ENCODE data around the gene GAPDH. TPM values are rescaled to one million over a fixed set of nuclear protein-coding genes. Genes with fewer than 3 reads are reported as not detected.
A peak's percentile ranks its signal among the peaks of the same experiment; 100 is the strongest.
"Not testable (repeated sequence)": the region's sequence is repeated elsewhere in the genome, so short reads cannot be mapped to it uniquely, and the experiment has no call there.

GAPDH gene
- total RNA-seq (2014; rRNA removed; shearing (Covaris generic)), result 6,920 and 8,270 TPM in 2 replicates

GRCh38 chr12:6533923-6534694 lies at the start of gene GAPDH:
Gene GAPDH (plus strand): TSS chr12:6534517. CDS start chr12:6534833, 316 bp downstream.
- peaks cover 56% of the 10 kb centered on the region for H3K36me3 ChIP-seq (replicated peaks; ENCODE audit: control insufficient read depth, insufficient read depth, low read length)
- H3K4me3 ChIP-seq (ENCODE audit: insufficient read depth, low read depth, low read length), result peak within 1 kb of the TSS; percentile 100
- no peaks in the 10 kb centered on the region for H3K27me3 ChIP-seq (ENCODE audit: control insufficient read depth, insufficient read depth, low read length)
- DNase-seq, result peak; percentile 97

GRCh38 chr12:6488240-6488639 lies 46.1 kb upstream of the GAPDH start:
- Histone ChIP-seq H3K27me3 (ENCODE audit: control insufficient read depth, insufficient read depth, low read length) (no peaks in the 10 kb centered on the region), H3K36me3 (replicated peaks; ENCODE audit: control insufficient read depth, insufficient read depth, low read length) (peaks cover 7% of the 10 kb centered on the region), H3K4me3 (ENCODE audit: insufficient read depth, low read depth, low read length) (no peak overlapping the region)
- DNase-seq, result no peak

GRCh38 chr12:6489449-6489848 lies 44.9 kb upstream of the GAPDH start:
- Histone ChIP-seq H3K4me3 (ENCODE audit: insufficient read depth, low read depth, low read length) (no peak overlapping the region), H3K36me3 (replicated peaks; ENCODE audit: control insufficient read depth, insufficient read depth, low read length) (peaks cover 7% of the 10 kb centered on the region), H3K27me3 (ENCODE audit: control insufficient read depth, insufficient read depth, low read length) (no peaks in the 10 kb centered on the region)
- DNase-seq, result no peak

- not testable (repeated sequence) for H3K4me3 ChIP-seq (ENCODE audit: insufficient read depth, low read depth, low read length); H3K27me3 ChIP-seq (ENCODE audit: control insufficient read depth, insufficient read depth, low read length); DNase-seq
- peaks cover 14% of the 10 kb centered on the region for H3K36me3 ChIP-seq (replicated peaks; ENCODE audit: control insufficient read depth, insufficient read depth, low read length)
Measured at GRCh38 chr12:6490673-6491072, 43.6 kb upstream of the GAPDH start.

GRCh38 chr12:6492838-6493496 lies 41.4 kb upstream of the GAPDH start, which contains the start of gene MRPL51:
Gene MRPL51 (minus strand): TSS chr12:6493262. CDS start chr12:6493136, 126 bp downstream.
- DNase-seq, result peak; percentile 97
- H3K36me3 ChIP-seq (replicated peaks; ENCODE audit: control insufficient read depth, insufficient read depth, low read length), result peaks cover 23% of the 10 kb centered on the region
- H3K27me3 ChIP-seq (ENCODE audit: control insufficient read depth, insufficient read depth, low read length), result no peaks in the 10 kb centered on the region
- peak within 1 kb of the TSS; percentile 89 for H3K4me3 ChIP-seq (ENCODE audit: insufficient read depth, low read depth, low read length)

- no peaks in the 10 kb centered on the region for H3K27me3 ChIP-seq (ENCODE audit: control insufficient read depth, insufficient read depth, low read length)
- H3K36me3 ChIP-seq (replicated peaks; ENCODE audit: control insufficient read depth, insufficient read depth, low read length), result peaks cover 23% of the 10 kb centered on the region
- H3K4me3 ChIP-seq (ENCODE audit: insufficient read depth, low read depth, low read length), result peak within 1 kb of the TSS; percentile 89
- DNase-seq, result peak; percentile 99
Measured at GRCh38 chr12:6493497-6494257, 40.6 kb upstream of the GAPDH start, which contains the start of gene NCAPD2. Gene NCAPD2 (plus strand): TSS chr12:6494102. CDS start chr12:6495099, 997 bp downstream.

GRCh38 chr12:6494258-6494743 lies 40.0 kb upstream of the GAPDH start:
- no peak for DNase-seq
- peaks cover 25% of the 10 kb centered on the region for H3K36me3 ChIP-seq (replicated peaks; ENCODE audit: control insufficient read depth, insufficient read depth, low read length)
- H3K27me3 ChIP-seq (ENCODE audit: control insufficient read depth, insufficient read depth, low read length), result no peaks in the 10 kb centered on the region
- peak overlapping the region; percentile 89 for H3K4me3 ChIP-seq (ENCODE audit: insufficient read depth, low read depth, low read length)

- peaks cover 28% of the 10 kb centered on the region for H3K36me3 ChIP-seq (replicated peaks; ENCODE audit: control insufficient read depth, insufficient read depth, low read length)
- H3K27me3 ChIP-seq (ENCODE audit: control insufficient read depth, insufficient read depth, low read length), result no peaks in the 10 kb centered on the region
- peak overlapping the region; percentile 89; the same call in 1 of the 2 replicates for H3K4me3 ChIP-seq (ENCODE audit: insufficient read depth, low read depth, low read length)
- DNase-seq, result no peak
Measured at GRCh38 chr12:6494968-6495367, 39.3 kb upstream of the GAPDH start.

GRCh38 chr12:6497291-6497690 lies 37.0 kb upstream of the GAPDH start:
- peaks cover 27% of the 10 kb centered on the region for H3K36me3 ChIP-seq (replicated peaks; ENCODE audit: control insufficient read depth, insufficient read depth, low read length)
- not testable (repeated sequence) for DNase-seq; H3K4me3 ChIP-seq (ENCODE audit: insufficient read depth, low read depth, low read length); H3K27me3 ChIP-seq (ENCODE audit: control insufficient read depth, insufficient read depth, low read length)

- no peak for DNase-seq
- peaks cover 24% of the 10 kb centered on the region for H3K36me3 ChIP-seq (replicated peaks; ENCODE audit: control insufficient read depth, insufficient read depth, low read length)
- H3K27me3 ChIP-seq (ENCODE audit: control insufficient read depth, insufficient read depth, low read length), result no peaks in the 10 kb centered on the region
- no peak overlapping the region for H3K4me3 ChIP-seq (ENCODE audit: insufficient read depth, low read depth, low read length)
Measured at GRCh38 chr12:6500466-6500865, 33.9 kb upstream of the GAPDH start.

- H3K4me3 ChIP-seq (ENCODE audit: insufficient read depth, low read depth, low read length), result no peak overlapping the region
- DNase-seq, result peak; percentile 65
- H3K27me3 ChIP-seq (ENCODE audit: control insufficient read depth, insufficient read depth, low read length), result no peaks in the 10 kb centered on the region
- H3K36me3 ChIP-seq (replicated peaks; ENCODE audit: control insufficient read depth, insufficient read depth, low read length), result peaks cover 22% of the 10 kb centered on the region
Measured at GRCh38 chr12:6507102-6507998, 27.0 kb upstream of the GAPDH start.

- no peaks in the 10 kb centered on the region for H3K27me3 ChIP-seq (ENCODE audit: control insufficient read depth, insufficient read depth, low read length)
- no peak overlapping the region for H3K4me3 ChIP-seq (ENCODE audit: insufficient read depth, low read depth, low read length)
- no peak for DNase-seq
- peaks cover 25% of the 10 kb centered on the region for H3K36me3 ChIP-seq (replicated peaks; ENCODE audit: control insufficient read depth, insufficient read depth, low read length)
Measured at GRCh38 chr12:6508087-6508486, 26.2 kb upstream of the GAPDH start.

- Histone ChIP-seq H3K36me3 (replicated peaks; ENCODE audit: control insufficient read depth, insufficient read depth, low read length) (peaks cover 59% of the 10 kb centered on the region), H3K27me3 (ENCODE audit: control insufficient read depth, insufficient read depth, low read length) (no peaks in the 10 kb centered on the region), H3K4me3 (ENCODE audit: insufficient read depth, low read depth, low read length) (no peak overlapping the region)
- DNase-seq, result no peak
Measured at GRCh38 chr12:6520186-6520585, 14.1 kb upstream of the GAPDH start.
